Astrocyte (in vitro differentiated cells and primary cell): ENCODE results near the gene PCK2. TPM values are rescaled to one million over a fixed set of nuclear protein-coding genes. Genes with fewer than 3 reads are reported as not detected.

ENCODE experiments used
- DNase-seq: peaks from one replicate; pipeline ENCODE4 v3.0.0-alpha.2; 2010; ENCODE audit warnings: low read depth
- FAIRE-seq: peaks from 2 replicates; lab custom pipeline; 2011; peaks lifted over from hg19 to GRCh38; lab: Jason Lieb, UNC
- H2AFZ ChIP-seq: 2 replicates; pipeline ENCODE4 v1.6.0; 2012; ENCODE audit warnings: low read depth, low read length, inconsistent platforms
- H3K27ac ChIP-seq: 2 replicates; pipeline ENCODE4 v1.5.1; 2011; ENCODE audit warnings: low read depth, low read length, inconsistent platforms
- H3K27me3 ChIP-seq: 2 replicates; pipeline ENCODE4 v1.6.0; 2011; ENCODE audit warnings: low read length, inconsistent platforms; ENCODE audit not compliant: insufficient read depth
- H3K36me3 ChIP-seq: 2 replicates; pipeline ENCODE4 v1.5.1; 2011; ENCODE audit warnings: low read length, inconsistent platforms; ENCODE audit not compliant: insufficient read depth
- H3K4me1 ChIP-seq: 2 replicates; pipeline ENCODE4 v1.5.1; 2011; ENCODE audit warnings: low read length, inconsistent platforms; ENCODE audit not compliant: insufficient read depth
- H3K4me2 ChIP-seq: 2 replicates; pipeline ENCODE4 v1.6.0; 2012; ENCODE audit warnings: low read length, inconsistent platforms
- H3K4me3 ChIP-seq: 2 replicates; pipeline ENCODE4 v1.5.1; 2011; ENCODE audit warnings: low read depth, mild to moderate bottlenecking, low read length, inconsistent platforms; ENCODE audit not compliant: insufficient read depth
- H3K79me2 ChIP-seq: 2 replicates; pipeline ENCODE4 v1.6.0; 2012; ENCODE audit warnings: mild to moderate bottlenecking, low read length, inconsistent platforms; ENCODE audit not compliant: insufficient read depth
- H3K9ac ChIP-seq: 2 replicates; pipeline ENCODE4 v1.6.0; 2012; ENCODE audit warnings: mild to moderate bottlenecking, low read length, inconsistent platforms
- H3K9me3 ChIP-seq: 2 replicates; pipeline ENCODE4 v1.5.1; 2012; ENCODE audit warnings: low read depth, mild to moderate bottlenecking, low read length, inconsistent platforms; ENCODE audit not compliant: insufficient read depth
- H4K20me1 ChIP-seq: 2 replicates; pipeline ENCODE4 v1.6.0; 2012; ENCODE audit warnings: low read length, inconsistent platforms; ENCODE audit not compliant: insufficient read depth
- H3K27ac Mint-ChIP-seq: one replicate; pipeline ENCODE4 v1.8.0; 2021; ENCODE audit warnings: mild to moderate bottlenecking, mixed read lengths; ENCODE audit not compliant: unreplicated experiment
- H3K27me3 Mint-ChIP-seq: one replicate; pipeline ENCODE4 v1.8.0; 2021; ENCODE audit warnings: low read depth, mixed read lengths; ENCODE audit not compliant: unreplicated experiment
- H3K36me3 Mint-ChIP-seq: one replicate; pipeline ENCODE4 v1.8.0; 2021; ENCODE audit warnings: low read depth, mixed read lengths; ENCODE audit not compliant: unreplicated experiment
- H3K4me1 Mint-ChIP-seq: one replicate; pipeline ENCODE4 v1.8.0; 2021; ENCODE audit warnings: low read depth, mixed read lengths; ENCODE audit not compliant: unreplicated experiment
- H3K4me3 Mint-ChIP-seq: one replicate; pipeline ENCODE4 v1.8.0; 2021; ENCODE audit warnings: mild to moderate bottlenecking, moderate library complexity, mixed read lengths; ENCODE audit not compliant: unreplicated experiment
- H3K9me3 Mint-ChIP-seq: one replicate; pipeline ENCODE4 v1.8.0; 2021; ENCODE audit warnings: mild to moderate bottlenecking, mixed read lengths; ENCODE audit not compliant: unreplicated experiment
- CTCF ChIP-seq: IDR thresholded peaks from 2 replicates; pipeline ENCODE4 v1.5.1; 2011; ENCODE audit warnings: low read depth, mild to moderate bottlenecking, inconsistent platforms, low read length, moderate library complexity; ENCODE audit not compliant: insufficient read depth
- EZH2 ChIP-seq: IDR thresholded peaks from 2 replicates; pipeline ENCODE4 v1.6.1; 2012; ENCODE audit warnings: mild to moderate bottlenecking, low read length, inconsistent platforms; ENCODE audit not compliant: insufficient read depth
- total RNA-seq: library from RNA; stranded (reverse); gene quantifications from 2 replicates; pipeline ENCODE4 v1.2.1, GENCODE V29; 2021

PCK2 gene
- total RNA-seq, 1 donor from 2014 or later: 73.8 TPM

- H3K4me1 Mint-ChIP-seq: peaks cover 5% of the 10 kb centered on the region
- Histone ChIP-seq H2AFZ (no peak overlapping the region), H3K27ac (no peak overlapping the region), H3K4me3 (no peak overlapping the region), H3K4me2 (no peak overlapping the region), H3K9me3 (no peaks in the 10 kb centered on the region), H3K27me3 (no peaks in the 10 kb centered on the region), H3K79me2 (no peaks in the 10 kb centered on the region), H3K36me3 (no peaks in the 10 kb centered on the region), H3K4me1 (peaks cover 9% of the 10 kb centered on the region), H4K20me1 (no peaks in the 10 kb centered on the region), H3K9ac (no peak overlapping the region)
- DNase-seq: no peak
- TF ChIP-seq CTCF: no peak
- FAIRE-seq: no peak
- H3K9me3 Mint-ChIP-seq: no peaks in the 10 kb centered on the region
- no peak overlapping the region for H3K27ac Mint-ChIP-seq
- no peaks in the 10 kb centered on the region for H3K36me3 Mint-ChIP-seq
- no peaks in the 10 kb centered on the region for H3K27me3 Mint-ChIP-seq
- no peak overlapping the region for H3K4me3 Mint-ChIP-seq
Measured at GRCh38 chr14:24110523-24110922, 16.4 kb downstream of the PCK2 start.

GRCh38 chr14:24113379-24113800 lies 19.3 kb downstream of the PCK2 start:
- Histone ChIP-seq H3K4me3 (peak overlapping the region; percentile 88), H3K4me1 (peaks cover 13% of the 10 kb centered on the region), H3K36me3 (peaks cover 5% of the 10 kb centered on the region), H3K4me2 (peak overlapping the region; percentile 97), H2AFZ (peak overlapping the region; percentile 97), H3K79me2 (peaks cover 7% of the 10 kb centered on the region), H3K27me3 (no peaks in the 10 kb centered on the region), H3K9me3 (no peaks in the 10 kb centered on the region), H4K20me1 (no peaks in the 10 kb centered on the region), H3K9ac (peak overlapping the region; percentile 93), H3K27ac (peak overlapping the region; percentile 99)
- no peak for DNase-seq
- Mint-ChIP-seq H3K27ac (peak overlapping the region; percentile 98), H3K4me3 (peak overlapping the region; percentile 94), H3K4me1 (peaks cover 9% of the 10 kb centered on the region), H3K27me3 (no peaks in the 10 kb centered on the region), H3K36me3 (peaks cover 9% of the 10 kb centered on the region), H3K9me3 (no peaks in the 10 kb centered on the region)
- TF ChIP-seq CTCF (no peak), EZH2 (no peak)
- no peak for FAIRE-seq

DNA sequence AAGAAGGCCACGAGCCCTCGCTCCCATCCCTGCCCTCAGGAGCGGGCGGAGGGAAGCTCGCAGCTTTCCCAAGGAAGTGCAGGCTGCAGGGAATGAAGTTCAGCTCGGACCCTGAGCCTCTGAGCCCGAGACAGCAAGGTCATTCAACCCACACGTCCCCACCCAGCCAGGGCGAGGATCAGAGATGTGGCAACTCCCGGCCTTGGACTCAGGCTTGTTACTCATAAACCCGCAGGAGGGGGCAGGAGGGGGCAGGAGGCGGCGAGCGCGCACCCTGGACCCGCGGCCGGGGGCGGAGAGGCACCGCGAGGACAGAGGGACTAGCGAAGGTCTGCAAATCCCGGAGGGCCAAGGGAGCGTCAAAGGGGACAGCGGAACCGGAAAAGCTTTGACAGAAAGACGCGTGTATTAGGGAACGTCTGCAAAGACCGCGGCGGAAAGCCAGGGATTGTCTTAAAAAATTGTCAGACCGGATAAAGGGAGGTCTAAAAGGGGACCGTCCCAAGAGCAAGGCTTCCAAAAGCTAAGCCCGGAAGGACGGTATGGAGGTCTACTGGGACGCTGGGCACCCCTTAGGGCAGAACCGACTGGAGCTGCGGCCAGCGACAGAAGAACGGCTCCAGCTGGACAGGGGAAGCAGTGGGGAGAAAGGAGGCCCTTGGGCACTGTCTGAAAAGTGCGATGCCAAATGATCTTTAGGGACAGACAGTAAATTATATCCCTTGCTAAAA lies 19.9 kb downstream of the PCK2 start:
- H3K27ac Mint-ChIP-seq: peak overlapping the region; percentile 98
- Histone ChIP-seq H3K9ac (peak overlapping the region; percentile 93), H4K20me1 (no peaks in the 10 kb centered on the region), H3K4me3 (peak overlapping the region; percentile 88), H3K4me2 (peak overlapping the region; percentile 97), H3K27ac (peak overlapping the region; percentile 99), H2AFZ (peak overlapping the region; percentile 97), H3K79me2 (peaks cover 7% of the 10 kb centered on the region), H3K36me3 (peaks cover 11% of the 10 kb centered on the region), H3K27me3 (no peaks in the 10 kb centered on the region), H3K4me1 (peaks cover 13% of the 10 kb centered on the region), H3K9me3 (no peaks in the 10 kb centered on the region)
- H3K9me3 Mint-ChIP-seq: no peaks in the 10 kb centered on the region
- H3K36me3 Mint-ChIP-seq: peaks cover 15% of the 10 kb centered on the region
- peak overlapping the region; percentile 94 for H3K4me3 Mint-ChIP-seq
- peak; percentile 88 for DNase-seq
- no peaks in the 10 kb centered on the region for H3K27me3 Mint-ChIP-seq
- H3K4me1 Mint-ChIP-seq: peaks cover 9% of the 10 kb centered on the region
- no peak for FAIRE-seq
- TF ChIP-seq CTCF: no peak
- no peak for TF ChIP-seq EZH2
